GM06990 (cell line): Measurements from ENCODE around the gene SMC2.

Experiments used
- DNase-seq: peaks from one replicate; pipeline ENCODE4 v3.0.0-alpha.2; 2011; ENCODE audit not compliant: insufficient read length; ENCODE audit errors: extremely low read depth
- H3K27me3 ChIP-seq: replicated peaks from 2 replicates; pipeline ENCODE4 v1.6.0; 2011; ENCODE audit warnings: low read length; ENCODE audit not compliant: control insufficient read depth, insufficient read depth
- H3K36me3 ChIP-seq: 2 replicates; pipeline ENCODE4 v1.5.1; 2011; ENCODE audit warnings: low read length; ENCODE audit not compliant: control insufficient read depth, insufficient read depth
- H3K4me3 ChIP-seq: replicated peaks from 2 replicates; pipeline ENCODE4 v1.5.1; 2011; ENCODE audit warnings: low read depth, mild to moderate bottlenecking, control low read depth, low read length
- CTCF ChIP-seq: IDR thresholded peaks from 2 replicates; pipeline ENCODE4 v1.5.1; 2011; ENCODE audit warnings: low read length, control low read depth, mild to moderate bottlenecking, inconsistent platforms; ENCODE audit not compliant: insufficient read depth, poor library complexity, severe bottlenecking

Gene SMC2

DNA sequence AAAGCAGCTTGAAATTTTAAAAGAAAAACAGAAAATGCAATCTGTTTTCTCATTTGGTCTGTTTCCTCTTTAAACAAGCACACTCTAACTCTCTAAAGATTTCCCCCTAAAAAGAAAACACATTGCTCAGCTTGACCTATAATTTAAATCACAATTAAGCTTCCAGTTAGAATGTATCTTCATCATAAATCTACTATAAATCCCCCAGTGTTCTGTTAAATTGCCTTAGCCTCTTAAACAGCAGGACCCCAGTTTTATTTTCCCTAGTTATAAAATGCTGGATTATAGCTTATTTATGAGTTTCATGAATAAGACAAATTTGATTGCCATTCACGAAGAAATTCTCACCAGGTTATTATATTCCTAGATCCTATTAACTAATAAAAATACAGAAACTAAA, 8.6 kb upstream of the SMC2 start:
- no peak overlapping the region for H3K4me3 ChIP-seq
- TF ChIP-seq CTCF, result no peak
- DNase-seq, result no peak
- H3K27me3 ChIP-seq, result no peaks in the 10 kb centered on the region
- H3K36me3 ChIP-seq, result no peaks in the 10 kb centered on the region

GRCh38 chr9:104087894-104088293, 6.2 kb upstream of the SMC2 start:
- Histone ChIP-seq H3K4me3 (no peak overlapping the region), H3K27me3 (no peaks in the 10 kb centered on the region)
- TF ChIP-seq CTCF, result no peak

DNA sequence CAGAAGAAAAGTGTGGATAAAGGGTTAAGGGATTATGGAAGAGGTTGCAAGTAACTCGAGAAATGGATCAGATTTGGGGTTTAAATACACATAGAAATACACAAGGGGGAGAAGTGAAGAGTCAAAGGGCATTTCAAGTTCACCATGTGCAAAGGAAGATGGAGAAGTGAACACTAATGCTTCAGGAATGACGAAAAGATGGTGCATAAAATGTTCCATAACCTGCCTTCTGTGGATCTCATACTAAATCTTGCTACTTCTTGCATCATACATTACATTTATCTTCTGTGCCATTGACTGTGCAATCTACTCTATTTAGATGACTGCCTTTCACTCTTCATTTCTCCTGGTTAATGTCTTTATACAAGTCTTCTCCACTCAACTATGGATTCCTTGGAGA, 5.7 kb upstream of the SMC2 start:
- Histone ChIP-seq H3K27me3 (no peaks in the 10 kb centered on the region), H3K36me3 (no peaks in the 10 kb centered on the region), H3K4me3 (no peak overlapping the region)
- TF ChIP-seq CTCF, result no peak
- DNase-seq, result no peak

More at GRCh38 chr9:104087894-104088293, 6.2 kb upstream of the SMC2 start:
- no peak for DNase-seq
- no peaks in the 10 kb centered on the region for H3K36me3 ChIP-seq

- no peaks in the 10 kb centered on the region for H3K27me3 ChIP-seq
- H3K4me3 ChIP-seq, result no peak overlapping the region
- DNase-seq, result no peak
- H3K36me3 ChIP-seq, result no peaks in the 10 kb centered on the region
- no peak for TF ChIP-seq CTCF
These were observed 3.5 kb upstream of the SMC2 start for GRCh38 chr9:104090578-104090977.

- H3K27me3 ChIP-seq, result no peaks in the 10 kb centered on the region
- H3K36me3 ChIP-seq, result no peaks in the 10 kb centered on the region
- H3K4me3 ChIP-seq, result no peak overlapping the region
- no peak for TF ChIP-seq CTCF
- DNase-seq, result no peak
These were observed 3.0 kb upstream of the SMC2 start for GRCh38 chr9:104091116-104091515.

- no peaks in the 10 kb centered on the region for H3K27me3 ChIP-seq
- H3K36me3 ChIP-seq, result no peaks in the 10 kb centered on the region
- peak; percentile 20 for DNase-seq
- no peak for TF ChIP-seq CTCF
- no peak overlapping the region for H3K4me3 ChIP-seq
These were observed 2.4 kb upstream of the SMC2 start for GRCh38 chr9:104091708-104092107.
